ENCODE measurements around the gene FRYL.

Gene FRYL

GRCh38 chr4:48653217-48654014, 126.7 kb downstream of the FRYL start:
- no peaks in the 10 kb centered on the region for H3K9me3 ChIP-seq (ENCODE audit: control insufficient read depth, low read length)
- H3K36me3 ChIP-seq (ENCODE audit: control insufficient read depth, insufficient read depth, low read length), result no peaks in the 10 kb centered on the region
- peak overlapping the region; percentile 38 for H2AFZ ChIP-seq
- peak overlapping the region; percentile 12 for H3K4me3 ChIP-seq (ENCODE audit: low read depth, low read length)
- H3K27ac ChIP-seq, result no peak overlapping the region
- H3K4me1 ChIP-seq, result peaks cover 5% of the 10 kb centered on the region
- H3K4me2 ChIP-seq (ENCODE audit: low read length), result peak overlapping the region; percentile 15
- TF ChIP-seq CTCF (IDR thresholded peaks at IDR 0.05), result no peak
- H3K79me2 ChIP-seq, result peaks cover 10% of the 10 kb centered on the region
- H3K9ac ChIP-seq, result no peak overlapping the region
- H3K27me3 ChIP-seq (ENCODE audit: control insufficient read depth, insufficient read depth, low read length), result no peaks in the 10 kb centered on the region

- H3K4me3 ChIP-seq (ENCODE audit: low read depth, low read length), result no peak overlapping the region
- no peak overlapping the region for H3K4me2 ChIP-seq (ENCODE audit: low read length)
- no peak for TF ChIP-seq CTCF (IDR thresholded peaks at IDR 0.05)
- H3K27ac ChIP-seq, result no peak overlapping the region
- peaks cover 5% of the 10 kb centered on the region for H3K4me1 ChIP-seq
- no peaks in the 10 kb centered on the region for H3K36me3 ChIP-seq (ENCODE audit: control insufficient read depth, insufficient read depth, low read length)
- no peaks in the 10 kb centered on the region for H3K27me3 ChIP-seq (ENCODE audit: control insufficient read depth, insufficient read depth, low read length)
- H3K79me2 ChIP-seq, result peaks cover 11% of the 10 kb centered on the region
- no peak overlapping the region for H3K9ac ChIP-seq
- H3K9me3 ChIP-seq (ENCODE audit: control insufficient read depth, low read length), result no peaks in the 10 kb centered on the region
- H2AFZ ChIP-seq, result no peak overlapping the region
Observed at GRCh38 chr4:48651914-48652313, 128.2 kb downstream of the FRYL start.

GRCh38 chr4:48649505-48649904, 130.6 kb downstream of the FRYL start:
- peaks cover 11% of the 10 kb centered on the region for H3K79me2 ChIP-seq
- no peak overlapping the region for H3K27ac ChIP-seq
- no peaks in the 10 kb centered on the region for H3K36me3 ChIP-seq (ENCODE audit: control insufficient read depth, insufficient read depth, low read length)
- H2AFZ ChIP-seq, result no peak overlapping the region
- no peaks in the 10 kb centered on the region for H3K27me3 ChIP-seq (ENCODE audit: control insufficient read depth, insufficient read depth, low read length)
- no peak overlapping the region for H3K9ac ChIP-seq
- H3K4me1 ChIP-seq, result peaks cover under 1% of the 10 kb centered on the region
- H3K4me2 ChIP-seq (ENCODE audit: low read length), result no peak overlapping the region
- TF ChIP-seq CTCF (IDR thresholded peaks at IDR 0.05), result no peak
- H3K9me3 ChIP-seq (ENCODE audit: control insufficient read depth, low read length), result no peaks in the 10 kb centered on the region
- no peak overlapping the region for H3K4me3 ChIP-seq (ENCODE audit: low read depth, low read length)

- Histone ChIP-seq H3K9ac (no peak overlapping the region), H3K9me3 (ENCODE audit: control insufficient read depth, low read length) (no peaks in the 10 kb centered on the region), H2AFZ (no peak overlapping the region), H3K27me3 (ENCODE audit: control insufficient read depth, insufficient read depth, low read length) (no peaks in the 10 kb centered on the region), H3K27ac (no peak overlapping the region), H3K4me3 (ENCODE audit: low read depth, low read length) (no peak overlapping the region), H3K36me3 (ENCODE audit: control insufficient read depth, insufficient read depth, low read length) (no peaks in the 10 kb centered on the region), H3K4me1 (peaks cover under 1% of the 10 kb centered on the region), H3K4me2 (ENCODE audit: low read length) (no peak overlapping the region), H3K79me2 (peaks cover 4% of the 10 kb centered on the region)
- no peak for TF ChIP-seq CTCF (IDR thresholded peaks at IDR 0.05)
Observed at GRCh38 chr4:48645225-48645794, 134.8 kb downstream of the FRYL start.
